HepG2 (cell line): Measurements from ENCODE around the gene ESPN. TPM values are rescaled to one million over a fixed set of nuclear protein-coding genes. Genes with fewer than 3 reads are reported as not detected.
A peak's percentile ranks its signal among the peaks of the same experiment; 100 is the strongest.

Source experiments
- AGO1 ChIP-seq: fragments of 200-400 bp; formaldehyde crosslinking; IDR thresholded peaks from 2 replicates; pipeline ENCODE4 v1.6.1; 2017; ENCODE audit warnings: mild to moderate bottlenecking, low read depth, low read length, moderate library complexity; ENCODE audit not compliant: poor library complexity, severe bottlenecking
- AGO2 ChIP-seq: fragments of 200-400 bp; formaldehyde crosslinking; optimal IDR thresholded peaks from 2 replicates; pipeline ENCODE3; 2017; ENCODE audit warnings: mild to moderate bottlenecking, low read depth, low read length, moderate library complexity
- HOXA7 ChIP-seq: sonication (generic); formaldehyde crosslinking; IDR thresholded peaks from 2 replicates; pipeline ENCODE4 v1.8.1; 2022; ENCODE audit warnings: mild to moderate bottlenecking, missing genetic modification reagents, moderate library complexity
- MAF1 ChIP-seq: sonication (generic); formaldehyde crosslinking; IDR thresholded peaks from 2 replicates; pipeline ENCODE4 v1.5.0; 2020; ENCODE audit warnings: missing genetic modification reagents, borderline replicate concordance
- PCBP1 ChIP-seq: fragments of 200-400 bp; formaldehyde crosslinking; IDR thresholded peaks from 2 replicates; pipeline ENCODE4 v1.6.1; 2017; ENCODE audit warnings: mild to moderate bottlenecking, low read depth, low read length, borderline replicate concordance
- PITX1 ChIP-seq: sonication (generic); formaldehyde crosslinking; IDR thresholded peaks from 2 replicates; pipeline ENCODE4 v1.5.1; 2020; ENCODE audit warnings: mild to moderate bottlenecking, missing genetic modification reagents
- SP4 ChIP-seq: sonication (generic); formaldehyde crosslinking; IDR thresholded peaks from 2 replicates; pipeline ENCODE4 v1.8.1; 2023; ENCODE audit warnings: mild to moderate bottlenecking, missing genetic modification reagents
- ZNF234 ChIP-seq: sonication (generic); formaldehyde crosslinking; conservative IDR thresholded peaks from 2 replicates; pipeline ENCODE4 v1.5.1; 2020; ENCODE audit warnings: mild to moderate bottlenecking, missing genetic modification reagents
- ZNF431 ChIP-seq: sonication (generic); formaldehyde crosslinking; IDR thresholded peaks from 2 replicates; pipeline ENCODE4 v1.9.0; 2022; ENCODE audit warnings: missing genetic modification reagents, low read depth, mild to moderate bottlenecking, borderline replicate concordance
- ZNF687 ChIP-seq: sonication (generic); formaldehyde crosslinking; IDR thresholded peaks from 2 replicates; pipeline ENCODE4 v1.5.1; 2020; ENCODE audit warnings: mild to moderate bottlenecking, missing genetic modification reagents, moderate library complexity
- ZSCAN5A ChIP-seq: sonication (generic); formaldehyde crosslinking; IDR thresholded peaks from 2 replicates; pipeline ENCODE4 v1.8.0; 2022; ENCODE audit warnings: mild to moderate bottlenecking, missing genetic modification reagents, borderline replicate concordance
- polyA plus RNA-seq, 8 experiments: library from polyadenylated mRNA; depleted of rRNA in 3 of 8; stranded (reverse) in 7 of 8; unstranded in 1 of 8; fragments of >200 nt; fragmentation: Illumina TruSeq in 4 of 8; extraction: Trizol in 4 of 8; gene quantifications; 2 replicates each; pipeline versions ENCODE4 v1.2.1 to v1.2.3, GENCODE V29; 2011 to 2016; ENCODE audit warnings: low read depth in 4 of 8, missing spikeins in 1 of 8, mixed read lengths in 1 of 8; ENCODE audit not compliant: insufficient read depth in 1 of 8
- total RNA-seq, 5 experiments: library from RNA; depleted of rRNA; stranded (reverse); fragments of >200 nt; fragmentation: Illumina TruSeq; extraction: Trizol; gene quantifications; 2 replicates each; pipeline ENCODE4 v1.2.3, GENCODE V29; 2016; ENCODE audit warnings: low read depth in 1 of 5
- TF ChIP-seq, protein P1 (sequence below): sonication (generic); formaldehyde crosslinking; IDR thresholded peaks from 2 replicates; pipeline ENCODE4 v1.4.0; 2020; ENCODE audit warnings: mild to moderate bottlenecking, low read depth, missing genetic modification reagents
- TF ChIP-seq, protein P2 (sequence below): sonication (generic); formaldehyde crosslinking; IDR thresholded peaks from 2 replicates; pipeline ENCODE4 v1.5.1; 2020; ENCODE audit warnings: missing genetic modification reagents, mild to moderate bottlenecking, borderline replicate concordance
- TF ChIP-seq, protein P3 (sequence below): sonication (generic); formaldehyde crosslinking; conservative IDR thresholded peaks from 2 replicates; pipeline ENCODE4 v1.4.0; 2020; ENCODE audit warnings: mild to moderate bottlenecking, missing genetic modification reagents, moderate library complexity

The ESPN gene
- total and polyA plus RNA-seq, 2 of the 13 experiments (the other 11 are each of a cell fraction or from before 2014, with no cell fraction given) = 48.6 to 54.2 TPM

GRCh38 chr1:6462412-6463119, 38.0 kb downstream of the ESPN start (continued):
- TF ChIP-seq, protein P1, sequence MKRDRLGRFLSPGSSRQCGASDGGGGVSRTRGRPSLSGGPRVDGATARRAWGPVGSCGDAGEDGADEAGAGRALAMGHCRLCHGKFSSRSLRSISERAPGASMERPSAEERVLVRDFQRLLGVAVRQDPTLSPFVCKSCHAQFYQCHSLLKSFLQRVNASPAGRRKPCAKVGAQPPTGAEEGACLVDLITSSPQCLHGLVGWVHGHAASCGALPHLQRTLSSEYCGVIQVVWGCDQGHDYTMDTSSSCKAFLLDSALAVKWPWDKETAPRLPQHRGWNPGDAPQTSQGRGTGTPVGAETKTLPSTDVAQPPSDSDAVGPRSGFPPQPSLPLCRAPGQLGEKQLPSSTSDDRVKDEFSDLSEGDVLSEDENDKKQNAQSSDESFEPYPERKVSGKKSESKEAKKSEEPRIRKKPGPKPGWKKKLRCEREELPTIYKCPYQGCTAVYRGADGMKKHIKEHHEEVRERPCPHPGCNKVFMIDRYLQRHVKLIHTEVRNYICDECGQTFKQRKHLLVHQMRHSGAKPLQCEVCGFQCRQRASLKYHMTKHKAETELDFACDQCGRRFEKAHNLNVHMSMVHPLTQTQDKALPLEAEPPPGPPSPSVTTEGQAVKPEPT (CRISPR knock-in tag) = no peak; the same call in 1 of the 2 replicates
- TF ChIP-seq ZNF234 (CRISPR knock-in tag) (no peak), AGO1 (peak; percentile 99), SP4 (CRISPR knock-in tag) (peak; percentile 3; the same call in 1 of the 2 replicates), HOXA7 (CRISPR knock-in tag) (peak; percentile 11; the same call in 1 of the 2 replicates), ZNF431 (CRISPR knock-in tag) (no peak; the same call in 1 of the 2 replicates), PITX1 (CRISPR knock-in tag) (peak; percentile 25; the same call in 1 of the 2 replicates), MAF1 (CRISPR knock-in tag) (no peak), AGO2 (peak; percentile 90), PCBP1 (0 out of 2 replicates have a peak, but pooled peaks have one; percentile 29), ZNF687 (CRISPR knock-in tag) (peak; percentile 26; the same call in 1 of the 2 replicates), ZSCAN5A (CRISPR knock-in tag) (0 out of 2 replicates have a peak, but pooled peaks have one; percentile 23)
- TF ChIP-seq, protein P2, sequence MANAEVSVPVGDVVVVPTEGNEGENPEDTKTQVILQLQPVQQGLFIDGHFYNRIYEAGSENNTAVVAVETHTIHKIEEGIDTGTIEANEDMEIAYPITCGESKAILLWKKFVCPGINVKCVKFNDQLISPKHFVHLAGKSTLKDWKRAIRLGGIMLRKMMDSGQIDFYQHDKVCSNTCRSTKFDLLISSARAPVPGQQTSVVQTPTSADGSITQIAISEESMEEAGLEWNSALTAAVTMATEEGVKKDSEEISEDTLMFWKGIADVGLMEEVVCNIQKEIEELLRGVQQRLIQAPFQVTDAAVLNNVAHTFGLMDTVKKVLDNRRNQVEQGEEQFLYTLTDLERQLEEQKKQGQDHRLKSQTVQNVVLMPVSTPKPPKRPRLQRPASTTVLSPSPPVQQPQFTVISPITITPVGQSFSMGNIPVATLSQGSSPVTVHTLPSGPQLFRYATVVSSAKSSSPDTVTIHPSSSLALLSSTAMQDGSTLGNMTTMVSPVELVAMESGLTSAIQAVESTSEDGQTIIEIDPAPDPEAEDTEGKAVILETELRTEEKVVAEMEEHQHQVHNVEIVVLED (CRISPR knock-in tag) = peak; percentile 43; the same call in 1 of the 2 replicates
- TF ChIP-seq, protein P3, sequence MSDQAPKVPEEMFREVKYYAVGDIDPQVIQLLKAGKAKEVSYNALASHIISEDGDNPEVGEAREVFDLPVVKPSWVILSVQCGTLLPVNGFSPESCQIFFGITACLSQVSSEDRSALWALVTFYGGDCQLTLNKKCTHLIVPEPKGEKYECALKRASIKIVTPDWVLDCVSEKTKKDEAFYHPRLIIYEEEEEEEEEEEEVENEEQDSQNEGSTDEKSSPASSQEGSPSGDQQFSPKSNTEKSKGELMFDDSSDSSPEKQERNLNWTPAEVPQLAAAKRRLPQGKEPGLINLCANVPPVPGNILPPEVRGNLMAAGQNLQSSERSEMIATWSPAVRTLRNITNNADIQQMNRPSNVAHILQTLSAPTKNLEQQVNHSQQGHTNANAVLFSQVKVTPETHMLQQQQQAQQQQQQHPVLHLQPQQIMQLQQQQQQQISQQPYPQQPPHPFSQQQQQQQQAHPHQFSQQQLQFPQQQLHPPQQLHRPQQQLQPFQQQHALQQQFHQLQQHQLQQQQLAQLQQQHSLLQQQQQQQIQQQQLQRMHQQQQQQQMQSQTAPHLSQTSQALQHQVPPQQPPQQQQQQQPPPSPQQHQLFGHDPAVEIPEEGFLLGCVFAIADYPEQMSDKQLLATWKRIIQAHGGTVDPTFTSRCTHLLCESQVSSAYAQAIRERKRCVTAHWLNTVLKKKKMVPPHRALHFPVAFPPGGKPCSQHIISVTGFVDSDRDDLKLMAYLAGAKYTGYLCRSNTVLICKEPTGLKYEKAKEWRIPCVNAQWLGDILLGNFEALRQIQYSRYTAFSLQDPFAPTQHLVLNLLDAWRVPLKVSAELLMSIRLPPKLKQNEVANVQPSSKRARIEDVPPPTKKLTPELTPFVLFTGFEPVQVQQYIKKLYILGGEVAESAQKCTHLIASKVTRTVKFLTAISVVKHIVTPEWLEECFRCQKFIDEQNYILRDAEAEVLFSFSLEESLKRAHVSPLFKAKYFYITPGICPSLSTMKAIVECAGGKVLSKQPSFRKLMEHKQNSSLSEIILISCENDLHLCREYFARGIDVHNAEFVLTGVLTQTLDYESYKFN (CRISPR knock-in tag) = no peak
